Hepatocyte (in vitro differentiated cells): ENCODE measurements around the gene MVB12B. TPM values are rescaled to one million over a fixed set of nuclear protein-coding genes. Genes with fewer than 3 reads are reported as not detected.

ENCODE experiments used
- DNase-seq: peaks from one replicate; pipeline ENCODE4 v3.0.0-alpha.2; 2016; ENCODE audit warnings: low spot score
- H2AFZ ChIP-seq: fragments of 200-600 bp; sonication (generic); 2 replicates; pipeline ENCODE4 v1.6.0; 2016; ENCODE audit warnings: antibody characterized with exemption, mild to moderate bottlenecking
- H3K27ac ChIP-seq: fragments of 200-600 bp; sonication (generic); 2 replicates; pipeline ENCODE4 v1.5.1; 2016; ENCODE audit warnings: mild to moderate bottlenecking
- H3K27me3 ChIP-seq: fragments of 200-600 bp; sonication (generic); 2 replicates; pipeline ENCODE4 v1.6.1; 2016
- H3K36me3 ChIP-seq: fragments of 200-600 bp; sonication (generic); replicated peaks from 2 replicates; pipeline ENCODE4 v1.5.1; 2016; ENCODE audit warnings: low read depth; ENCODE audit not compliant: insufficient read depth
- H3K4me1 ChIP-seq: fragments of 200-600 bp; sonication (generic); 2 replicates; pipeline ENCODE4 v1.5.1; 2016; ENCODE audit warnings: mild to moderate bottlenecking, moderate library complexity; ENCODE audit not compliant: insufficient read depth
- H3K4me2 ChIP-seq: fragments of 200-600 bp; sonication (generic); 2 replicates; pipeline ENCODE4 v1.6.0; 2016
- H3K4me3 ChIP-seq: fragments of 200-600 bp; sonication (generic); 2 replicates; pipeline ENCODE4 v1.5.1; 2016; ENCODE audit warnings: mild to moderate bottlenecking
- H3K79me2 ChIP-seq: fragments of 200-600 bp; sonication (generic); 2 replicates; pipeline ENCODE4 v1.6.0; 2017; ENCODE audit warnings: mild to moderate bottlenecking
- H3K9me2 ChIP-seq: fragments of 200-600 bp; sonication (generic); replicated peaks from 2 replicates; pipeline ENCODE4 v1.6.0; 2017; ENCODE audit warnings: mild to moderate bottlenecking; ENCODE audit not compliant: insufficient read depth
- H3K9me3 ChIP-seq: fragments of 200-600 bp; sonication (generic); 2 replicates; pipeline ENCODE4 v1.5.1; 2016; ENCODE audit warnings: low read depth, mild to moderate bottlenecking
- H4K20me1 ChIP-seq: fragments of 200-600 bp; sonication (generic); 2 replicates; pipeline ENCODE4 v1.6.0; 2016; ENCODE audit warnings: mild to moderate bottlenecking; ENCODE audit not compliant: insufficient read depth, poor library complexity, severe bottlenecking
- EZH2 ChIP-seq: fragments of 200-600 bp; sonication (generic); IDR thresholded peaks from 2 replicates; pipeline ENCODE4 v1.6.1; 2016; ENCODE audit warnings: antibody characterized with exemption, mild to moderate bottlenecking, borderline replicate concordance
- EZH2phosphoT487 ChIP-seq: fragments of 200-600 bp; sonication (generic); IDR thresholded peaks from one replicate; pipeline ENCODE4 v1.6.1; 2018; ENCODE audit warnings: antibody characterized with exemption, mild to moderate bottlenecking, low read depth, moderate library complexity; ENCODE audit not compliant: unreplicated experiment, severe bottlenecking
- WGBS: methylation state at CpG from one replicate; pipeline ENCODE4 v1.1.6; 2016; ENCODE audit warnings: low lambda C conversion rate; ENCODE audit errors: missing lambda C conversion rate; 5-methylcytosine and 5-hydroxymethylcytosine counted together
- polyA plus RNA-seq: library from polyadenylated mRNA; unstranded; fragments of >200 nt; fragmentation: Nextera tagmentation; extraction: Ambion mirVana; gene quantifications from 2 replicates; pipeline ENCODE4 v1.2.1, GENCODE V29; 2016
- total RNA-seq: library from RNA; depleted of rRNA; stranded (reverse); fragments of >200 nt; gene quantifications from 2 replicates; pipeline ENCODE4 v1.2.3, GENCODE V29; 2014
- TF ChIP-seq, protein P1 (sequence below): fragments of 200-600 bp; sonication (generic); IDR thresholded peaks from 2 replicates; pipeline ENCODE4 v1.5.1; 2016; ENCODE audit warnings: antibody characterized with exemption, mild to moderate bottlenecking; ENCODE audit not compliant: poor library complexity

Gene MVB12B
- total and polyA plus RNA-seq, 2 experiments from 2014 or later: 11.8 to 12.1 TPM

DNA sequence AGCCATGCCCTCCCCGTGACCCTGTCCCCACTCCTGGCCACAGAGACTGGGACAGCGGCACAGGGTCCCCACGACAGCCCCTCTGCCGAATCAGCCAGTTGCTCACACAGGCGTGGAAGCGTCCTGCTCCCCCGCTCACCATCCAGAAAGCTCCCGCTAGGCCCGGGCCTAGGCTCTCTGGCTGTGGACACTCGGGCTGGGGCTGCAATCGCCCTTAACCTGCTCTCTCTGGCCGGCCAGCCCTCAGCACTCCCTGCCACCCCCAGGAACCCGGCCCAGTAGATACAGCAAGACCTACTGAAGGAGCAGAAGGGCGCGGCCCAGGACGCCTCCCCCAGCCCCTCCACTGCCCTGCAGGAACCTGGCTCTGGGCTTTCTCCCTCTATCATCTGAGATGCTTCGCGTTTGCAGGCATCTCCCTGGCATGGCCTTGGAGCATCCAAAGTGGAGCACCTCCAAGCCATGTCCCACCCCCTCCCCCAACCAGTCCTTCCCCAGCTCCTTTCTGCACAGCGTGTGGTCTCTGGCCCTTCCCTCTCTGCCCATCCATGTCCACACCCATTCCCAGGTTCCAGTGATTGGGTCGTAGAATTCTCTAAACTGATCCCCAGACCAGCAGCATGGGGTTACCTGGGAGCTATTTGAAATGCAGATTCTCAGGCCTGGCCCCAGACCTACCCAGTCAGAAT is 173.4 kb downstream of the MVB12B start:
- 37% methylated on average over 14 of the region's 20 CpGs for WGBS
- no peak for TF ChIP-seq EZH2
- TF ChIP-seq EZH2phosphoT487: no peak
- TF ChIP-seq, protein P1, sequence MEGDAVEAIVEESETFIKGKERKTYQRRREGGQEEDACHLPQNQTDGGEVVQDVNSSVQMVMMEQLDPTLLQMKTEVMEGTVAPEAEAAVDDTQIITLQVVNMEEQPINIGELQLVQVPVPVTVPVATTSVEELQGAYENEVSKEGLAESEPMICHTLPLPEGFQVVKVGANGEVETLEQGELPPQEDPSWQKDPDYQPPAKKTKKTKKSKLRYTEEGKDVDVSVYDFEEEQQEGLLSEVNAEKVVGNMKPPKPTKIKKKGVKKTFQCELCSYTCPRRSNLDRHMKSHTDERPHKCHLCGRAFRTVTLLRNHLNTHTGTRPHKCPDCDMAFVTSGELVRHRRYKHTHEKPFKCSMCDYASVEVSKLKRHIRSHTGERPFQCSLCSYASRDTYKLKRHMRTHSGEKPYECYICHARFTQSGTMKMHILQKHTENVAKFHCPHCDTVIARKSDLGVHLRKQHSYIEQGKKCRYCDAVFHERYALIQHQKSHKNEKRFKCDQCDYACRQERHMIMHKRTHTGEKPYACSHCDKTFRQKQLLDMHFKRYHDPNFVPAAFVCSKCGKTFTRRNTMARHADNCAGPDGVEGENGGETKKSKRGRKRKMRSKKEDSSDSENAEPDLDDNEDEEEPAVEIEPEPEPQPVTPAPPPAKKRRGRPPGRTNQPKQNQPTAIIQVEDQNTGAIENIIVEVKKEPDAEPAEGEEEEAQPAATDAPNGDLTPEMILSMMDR: no peak
- Histone ChIP-seq H3K9me2 (no peaks in the 10 kb centered on the region), H3K27ac (no peak overlapping the region), H3K4me3 (no peak overlapping the region), H2AFZ (peak overlapping the region; percentile 32), H3K9me3 (no peaks in the 10 kb centered on the region), H3K4me1 (peaks cover 8% of the 10 kb centered on the region), H3K36me3 (no peaks in the 10 kb centered on the region), H3K27me3 (peaks cover 12% of the 10 kb centered on the region), H3K4me2 (peak overlapping the region; percentile 93), H4K20me1 (peaks cover 9% of the 10 kb centered on the region), H3K79me2 (no peaks in the 10 kb centered on the region)
- DNase-seq: no peak

DNA sequence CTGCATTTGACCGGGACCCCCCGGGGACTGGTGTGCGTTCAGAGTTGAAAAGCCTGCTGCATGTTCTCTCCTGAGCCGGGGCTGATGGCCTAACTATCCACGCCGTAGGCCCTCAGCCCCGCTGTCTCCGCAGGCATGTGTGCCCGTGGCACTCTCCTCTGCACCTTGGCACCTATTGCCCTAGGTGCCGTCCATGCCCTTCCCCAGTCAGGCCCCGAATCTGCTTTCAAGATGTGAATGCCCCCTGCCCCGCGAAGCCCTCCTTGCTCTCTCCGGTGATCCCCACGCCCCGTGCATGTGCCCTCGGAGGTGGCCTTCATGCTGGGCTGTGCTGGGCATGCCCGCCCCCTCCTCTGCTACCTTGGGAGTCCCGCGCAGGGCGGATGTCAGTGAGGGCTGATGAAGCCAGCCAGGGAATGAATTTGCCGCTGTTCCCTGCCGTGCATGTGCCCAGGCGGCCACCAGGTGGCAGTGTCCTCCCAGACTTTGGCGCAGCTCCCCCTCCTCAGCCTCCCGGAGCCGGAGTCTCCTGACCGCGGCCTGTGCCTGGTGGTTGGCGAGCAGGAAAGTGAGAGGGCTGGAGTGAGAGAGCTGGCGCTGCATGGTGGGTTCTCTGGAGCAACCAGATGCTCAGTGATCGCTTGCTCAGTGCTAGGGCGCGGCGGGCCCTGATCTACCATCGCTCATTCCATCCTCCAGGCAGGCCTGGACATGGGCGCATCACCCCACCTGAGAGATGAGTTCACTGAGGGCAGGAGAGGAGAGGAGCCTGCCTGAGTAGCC is 174.2 kb downstream of the MVB12B start:
- peaks cover 12% of the 10 kb centered on the region for H3K27me3 ChIP-seq
- no peaks in the 10 kb centered on the region for H3K79me2 ChIP-seq
- peak; percentile 90 for DNase-seq
- no peak overlapping the region for H2AFZ ChIP-seq
- TF ChIP-seq EZH2phosphoT487 (no peak), EZH2 (no peak)
- TF ChIP-seq, protein P1: peak; percentile 97
- H3K4me2 ChIP-seq: no peak overlapping the region
- H3K36me3 ChIP-seq: no peaks in the 10 kb centered on the region
- H3K4me1 ChIP-seq: peaks cover 8% of the 10 kb centered on the region
- no peaks in the 10 kb centered on the region for H3K9me3 ChIP-seq
- no peak overlapping the region for H3K4me3 ChIP-seq
- 17% methylated on average over 32 of the region's 37 CpGs for WGBS
- H3K27ac ChIP-seq: no peak overlapping the region
- peaks cover 9% of the 10 kb centered on the region for H4K20me1 ChIP-seq
- no peaks in the 10 kb centered on the region for H3K9me2 ChIP-seq

DNA sequence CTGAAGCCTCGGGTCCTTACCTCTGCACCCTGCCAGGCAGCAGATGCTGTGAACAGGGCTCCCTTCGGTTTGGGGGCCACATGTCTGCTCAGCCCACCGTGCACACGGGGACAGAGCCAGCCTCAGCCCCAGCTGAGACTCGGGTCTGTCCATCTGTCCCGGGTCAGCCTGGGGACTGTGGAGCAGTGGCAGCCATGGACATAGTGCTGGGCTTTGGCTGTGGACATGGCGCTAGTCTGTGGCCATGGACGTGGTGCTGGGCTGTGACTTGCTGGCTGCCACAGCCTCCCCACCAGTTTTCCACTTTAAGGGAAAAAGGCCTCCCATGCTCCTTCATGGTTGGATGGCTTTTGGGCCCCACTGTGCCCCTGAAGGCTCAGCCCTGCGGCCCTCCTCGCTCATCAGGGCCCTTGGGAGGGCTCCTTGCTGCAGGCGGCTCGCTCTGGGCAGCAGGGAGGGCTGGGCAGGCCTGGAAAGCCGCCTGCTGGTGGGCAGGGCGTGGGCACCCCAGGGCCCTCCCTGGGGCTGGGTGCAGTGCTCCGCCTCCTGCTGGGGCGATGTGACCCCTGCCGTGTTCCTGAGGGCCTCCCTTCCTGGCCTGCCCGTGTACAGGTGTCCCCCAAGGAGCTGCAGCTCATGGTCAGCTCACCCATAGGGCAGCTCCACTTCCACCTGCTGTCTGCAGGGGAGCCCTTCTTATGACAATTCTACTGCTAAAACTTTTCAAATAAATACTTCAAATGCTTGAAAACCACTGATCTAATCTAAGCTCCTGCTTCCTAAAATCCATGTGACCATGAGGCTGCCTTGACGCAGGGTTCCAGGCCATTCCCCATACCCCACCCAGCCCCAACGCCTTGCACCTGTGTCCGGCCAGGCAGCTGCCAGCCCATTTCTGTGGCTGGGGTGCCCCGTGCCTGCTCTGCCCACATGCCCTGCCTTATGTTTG is 175.0 kb downstream of the MVB12B start:
- Histone ChIP-seq H3K9me2 (no peaks in the 10 kb centered on the region), H3K36me3 (no peaks in the 10 kb centered on the region), H3K9me3 (no peaks in the 10 kb centered on the region), H3K4me2 (no peak overlapping the region), H2AFZ (no peak overlapping the region), H3K4me3 (no peak overlapping the region), H3K27me3 (peaks cover 12% of the 10 kb centered on the region), H3K79me2 (no peaks in the 10 kb centered on the region), H3K4me1 (peaks cover 8% of the 10 kb centered on the region), H4K20me1 (peaks cover 9% of the 10 kb centered on the region), H3K27ac (no peak overlapping the region)
- 92% methylated on average over 22 of the region's 22 CpGs for WGBS
- no peak for DNase-seq
- TF ChIP-seq EZH2phosphoT487: no peak
- TF ChIP-seq, protein P1: no peak
- TF ChIP-seq EZH2: no peak
